Eye (tissue), 1 donor: ENCODE data around the gene HOXD8.
A peak's percentile ranks its signal among the peaks of the same experiment; 100 is the strongest.

Source experiments
- DNase-seq: peaks from one replicate; pipeline ENCODE4 v3.0.0-alpha.2; 2015

HOXD8 gene

GRCh38 chr2:176103742-176104315 is 25.7 kb upstream of the HOXD8 start:
- DNase-seq, result no peak

GRCh38 chr2:176104316-176105077 is 25.0 kb upstream of the HOXD8 start:
- DNase-seq, result peak; percentile 67

GRCh38 chr2:176105078-176105729 is 24.3 kb upstream of the HOXD8 start:
- no peak for DNase-seq

- DNase-seq, result no peak
Observed at GRCh38 chr2:176105730-176106580, 23.6 kb upstream of the HOXD8 start.

GRCh38 chr2:176106581-176107539 is 22.6 kb upstream of the HOXD8 start, which contains the start of gene HOXD11:
Gene HOXD11, plus strand, starts transcription at chr2:176107280. Its CDS starts 76 bp downstream, at chr2:176107356.
- no peak for DNase-seq

- DNase-seq, result no peak
Observed at GRCh38 chr2:176107731-176108181, 21.7 kb upstream of the HOXD8 start.

GRCh38 chr2:176109192-176109901 is 20.2 kb upstream of the HOXD8 start:
- DNase-seq, result no peak

GRCh38 chr2:176109946-176110345 is 19.6 kb upstream of the HOXD8 start:
- no peak for DNase-seq

GRCh38 chr2:176110415-176111308 is 18.8 kb upstream of the HOXD8 start:
- no peak for DNase-seq

GRCh38 chr2:176111309-176111663 is 18.2 kb upstream of the HOXD8 start:
- DNase-seq, result peak; percentile 91

GRCh38 chr2:176111846-176112374 is 17.6 kb upstream of the HOXD8 start:
- DNase-seq, result no peak

- DNase-seq, result no peak
Observed at GRCh38 chr2:176112375-176113302, 16.9 kb upstream of the HOXD8 start.

GRCh38 chr2:176114120-176114929 is 15.2 kb upstream of the HOXD8 start:
- no peak for DNase-seq

GRCh38 chr2:176114930-176115625 is 14.4 kb upstream of the HOXD8 start:
- no peak for DNase-seq

- no peak for DNase-seq
Observed at GRCh38 chr2:176115883-176116813, 13.4 kb upstream of the HOXD8 start, which contains the start of gene HOXD10. Gene HOXD10, plus strand, starts transcription at chr2:176116778. Its CDS starts 56 bp downstream, at chr2:176116834.
